H9 (cell line): Measurements from ENCODE around the gene SPX. TPM values are rescaled to one million over a fixed set of nuclear protein-coding genes. Genes with fewer than 3 reads are reported as not detected.

Experiments used
- DNase-seq: peaks from one replicate; pipeline ENCODE4 v3.0.0-alpha.2; 2017
- H2AFZ ChIP-seq: one replicate; pipeline ENCODE4 v1.6.1; 2013; ENCODE audit warnings: mild to moderate bottlenecking, low read length, control low read depth, moderate library complexity
- H2AK5ac ChIP-seq: 2 replicates; pipeline ENCODE4 v1.6.1; 2013; ENCODE audit warnings: low read length, control low read depth, mixed read lengths; ENCODE audit not compliant: insufficient read length
- H2BK120ac ChIP-seq: one replicate; pipeline ENCODE4 v1.6.1; 2013; ENCODE audit warnings: low read depth, mild to moderate bottlenecking, low read length, control low read depth, inconsistent platforms; ENCODE audit not compliant: poor library complexity, severe bottlenecking
- H2BK12ac ChIP-seq: 2 replicates; pipeline ENCODE4 v1.6.1; 2013; ENCODE audit warnings: low read length, control low read depth, mixed read lengths, low read depth; ENCODE audit not compliant: insufficient read length
- H2BK15ac ChIP-seq: 2 replicates; pipeline ENCODE4 v1.6.1; 2013; ENCODE audit warnings: low read depth, low read length, control low read depth
- H2BK20ac ChIP-seq: one replicate; pipeline ENCODE4 v1.6.1; 2013; ENCODE audit warnings: low read depth, mild to moderate bottlenecking, low read length, control low read depth, inconsistent platforms; ENCODE audit not compliant: poor library complexity, severe bottlenecking
- H2BK5ac ChIP-seq: 2 replicates; pipeline ENCODE4 v1.6.1; 2013; ENCODE audit warnings: low read length, control low read depth, mixed read lengths; ENCODE audit not compliant: insufficient read length
- H3K14ac ChIP-seq: 2 replicates; pipeline ENCODE4 v1.6.1; 2013; ENCODE audit warnings: low read length, control low read depth; ENCODE audit not compliant: insufficient read depth
- H3K18ac ChIP-seq: 2 replicates; pipeline ENCODE4 v1.6.1; 2013; ENCODE audit warnings: low read depth, mild to moderate bottlenecking, mixed read lengths, low read length, control low read depth; ENCODE audit not compliant: insufficient read length
- H3K23ac ChIP-seq: 2 replicates; pipeline ENCODE4 v1.6.1; 2013; ENCODE audit warnings: low read length, control low read depth, mixed read lengths, low read depth; ENCODE audit not compliant: insufficient read length
- H3K23me2 ChIP-seq: 2 replicates; pipeline ENCODE4 v1.6.1; 2013; ENCODE audit warnings: low read depth, mild to moderate bottlenecking, mixed read lengths, low read length, control low read depth; ENCODE audit not compliant: insufficient read length, poor library complexity, severe bottlenecking
- H3K27ac ChIP-seq: 2 replicates; pipeline ENCODE4 v1.5.1; 2013; ENCODE audit warnings: low read length, control low read depth, mixed read lengths, low read depth; ENCODE audit not compliant: insufficient read length
- H3K27me3 ChIP-seq: 2 replicates; pipeline ENCODE4 v1.6.1; 2013; ENCODE audit warnings: low read length, control low read depth, inconsistent platforms; ENCODE audit not compliant: insufficient read depth
- H3K4ac ChIP-seq: 2 replicates; pipeline ENCODE4 v1.6.1; 2013; ENCODE audit warnings: low read depth, mild to moderate bottlenecking, control low read depth, inconsistent platforms, low read length, moderate library complexity
- H3K4me1 ChIP-seq: 2 replicates; pipeline ENCODE4 v1.6.1; 2013; ENCODE audit warnings: low read length, control low read depth, inconsistent platforms; ENCODE audit not compliant: insufficient read depth
- H3K4me2 ChIP-seq: 2 replicates; pipeline ENCODE4 v1.6.1; 2013; ENCODE audit warnings: low read length, control low read depth, mixed read lengths; ENCODE audit not compliant: insufficient read length, insufficient read depth
- H3K56ac ChIP-seq: 2 replicates; pipeline ENCODE4 v1.6.1; 2013; ENCODE audit warnings: low read depth, mild to moderate bottlenecking, mixed read lengths, low read length, control low read depth; ENCODE audit not compliant: insufficient read length
- H3K79me1 ChIP-seq: 2 replicates; pipeline ENCODE4 v1.6.1; 2013; ENCODE audit warnings: low read depth, mild to moderate bottlenecking, moderate library complexity, low read length, control low read depth, inconsistent platforms; ENCODE audit not compliant: insufficient read depth, poor library complexity, severe bottlenecking
- H3K79me2 ChIP-seq: 2 replicates; pipeline ENCODE4 v1.6.1; 2013; ENCODE audit warnings: low read length, control low read depth, inconsistent platforms; ENCODE audit not compliant: insufficient read depth
- H3K9ac ChIP-seq: 2 replicates; pipeline ENCODE4 v1.6.1; 2013; ENCODE audit warnings: low read length, control low read depth, mixed read lengths; ENCODE audit not compliant: insufficient read length; ENCODE audit errors: extremely low read depth
- H3K9me3 ChIP-seq: one replicate; pipeline ENCODE4 v1.6.1; 2013; ENCODE audit warnings: low read depth, low read length, inconsistent platforms; ENCODE audit not compliant: control insufficient read depth
- H3T11ph ChIP-seq: one replicate; pipeline ENCODE4 v1.6.1; 2013; ENCODE audit warnings: mild to moderate bottlenecking, low read length, control low read depth, inconsistent platforms
- H4K20me1 ChIP-seq: one replicate; pipeline ENCODE4 v1.6.1; 2013; ENCODE audit not compliant: control insufficient read depth, insufficient read length, insufficient read depth
- H4K5ac ChIP-seq: 2 replicates; pipeline ENCODE4 v1.6.1; 2013; ENCODE audit warnings: low read depth, mild to moderate bottlenecking, mixed read lengths, low read length, control low read depth; ENCODE audit not compliant: insufficient read length
- H4K8ac ChIP-seq: replicated peaks from 2 replicates; pipeline ENCODE4 v1.6.1; 2013; ENCODE audit warnings: low read length, control low read depth, mixed read lengths, low read depth; ENCODE audit not compliant: insufficient read length
- H4K91ac ChIP-seq: 2 replicates; pipeline ENCODE4 v1.6.1; 2013; ENCODE audit warnings: low read depth, mild to moderate bottlenecking, moderate library complexity, mixed read lengths, low read length, control low read depth; ENCODE audit not compliant: insufficient read length
- H3K27ac Mint-ChIP-seq, 3 experiments: 2 replicates in 2 of 3; 3 replicates in 1 of 3; pipeline ENCODE4 v1.8.0; 2020 to 2021; ENCODE audit warnings: mixed read lengths in 3 of 3, mild to moderate bottlenecking in 1 of 3, moderate library complexity in 1 of 3
- H3K27me3 Mint-ChIP-seq: 2 replicates; pipeline ENCODE4 v1.8.0; 2021; ENCODE audit warnings: low read depth, mild to moderate bottlenecking, moderate library complexity, mixed read lengths
- H3K36me3 Mint-ChIP-seq, 3 experiments: 2 replicates in 2 of 3; 3 replicates in 1 of 3; pipeline ENCODE4 v1.8.0; 2020 to 2021; ENCODE audit warnings: low read depth in 3 of 3, mixed read lengths in 3 of 3; ENCODE audit not compliant: insufficient read depth in 1 of 3
- H3K4me1 Mint-ChIP-seq, 2 experiments: 2 replicates each; pipeline ENCODE4 v1.8.0; 2020; ENCODE audit warnings: mixed read lengths in 2 of 2
- H3K4me3 Mint-ChIP-seq, 2 experiments: 2 replicates in 1 of 2; 3 replicates in 1 of 2; pipeline ENCODE4 v1.8.0; 2020 to 2021; ENCODE audit warnings: mild to moderate bottlenecking in 2 of 2, mixed read lengths in 2 of 2, moderate library complexity in 1 of 2
- H3K9me3 Mint-ChIP-seq, 2 experiments: 2 replicates in 1 of 2; 3 replicates in 1 of 2; pipeline ENCODE4 v1.8.0; 2020; ENCODE audit warnings: mild to moderate bottlenecking in 2 of 2, mixed read lengths in 2 of 2, moderate library complexity in 1 of 2
- WGBS: extraction: QIAGEN DNeasy Blood & Tissue Kit; methylation state at CpG from one replicate; pipeline ENCODE4 v1.1.7; 2013; ENCODE audit warnings: missing lambda C conversion rate, low lambda C conversion rate, mixed read lengths; ENCODE audit not compliant: insufficient read length; ENCODE audit errors: extremely low coverage; 5-methylcytosine and 5-hydroxymethylcytosine counted together
- total RNA-seq: library from RNA; stranded (reverse); gene quantifications from 2 replicates; pipeline ENCODE4 v1.2.1, GENCODE V29; 2021
- TF ChIP-seq, protein P1 (sequence below): fragments of 200-600 bp; sonication (generic); conservative IDR thresholded peaks from 3 replicates; pipeline ENCODE4 v1.8.0; 2021; ENCODE audit warnings: antibody characterized with exemption, mild to moderate bottlenecking

Gene SPX
- total RNA-seq, 1 experiment from 2014 or later = 0.35 TPM

DNA sequence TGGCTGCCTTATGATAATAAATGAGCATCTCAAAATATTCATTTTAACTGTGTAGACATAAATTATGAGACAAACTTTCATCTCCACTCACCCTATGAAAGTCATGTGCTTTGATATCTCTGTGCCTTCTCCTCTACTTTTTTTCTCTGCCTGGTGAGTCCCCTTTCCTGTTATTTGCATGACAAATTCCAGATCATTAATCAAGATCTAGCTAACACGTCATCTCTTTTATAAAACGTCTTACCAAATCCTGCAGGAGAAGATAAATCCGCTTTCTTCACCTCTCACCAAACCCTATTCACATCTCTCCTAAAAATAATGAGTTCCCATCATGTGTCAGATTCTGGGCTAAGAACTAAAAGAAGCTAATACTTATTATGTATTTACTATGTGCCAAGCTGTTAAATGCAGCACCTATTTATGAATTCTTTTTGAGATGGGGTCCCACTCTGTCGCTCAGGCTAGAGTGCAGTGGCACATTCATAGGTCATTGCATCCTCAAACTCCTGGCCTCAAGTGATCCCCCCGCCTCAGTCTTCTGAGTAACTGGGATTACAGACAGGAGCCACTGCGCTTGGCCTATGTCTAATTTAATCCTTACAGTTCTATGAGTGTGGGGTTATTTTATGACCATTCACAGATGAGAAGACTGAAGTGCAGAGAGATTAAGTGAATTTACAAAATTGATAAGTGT, 26.7 kb downstream of the SPX start:
- Histone ChIP-seq H2BK12ac (no peak overlapping the region), H2BK120ac (no peak overlapping the region), H3K18ac (no peak overlapping the region), H2BK20ac (no peak overlapping the region), H3K4me1 (no peaks in the 10 kb centered on the region), H3K27ac (no peak overlapping the region), H3K27me3 (no peaks in the 10 kb centered on the region), H3K23ac (no peak overlapping the region), H3K79me2 (no peaks in the 10 kb centered on the region), H4K20me1 (no peaks in the 10 kb centered on the region), H4K91ac (no peak overlapping the region), H3K79me1 (no peaks in the 10 kb centered on the region), H4K5ac (no peak overlapping the region), H3K9me3 (no peaks in the 10 kb centered on the region), H3K9ac (no peak overlapping the region), H4K8ac (no peak overlapping the region), H2AFZ (no peak overlapping the region), H2BK15ac (no peak overlapping the region), H3K23me2 (no peaks in the 10 kb centered on the region), H3K14ac (no peak overlapping the region), H3T11ph (no peak overlapping the region), H3K4me2 (no peak overlapping the region), H2AK5ac (no peak overlapping the region), H3K56ac (no peak overlapping the region), H3K4ac (no peak overlapping the region), H2BK5ac (no peak overlapping the region)
- no peak for DNase-seq
- H3K4me3 Mint-ChIP-seq = no peak overlapping the region
- 100% methylated on average over 2 of the region's 6 CpGs for WGBS
- H3K9me3 Mint-ChIP-seq = no peaks in the 10 kb centered on the region; a peak in 3 of 5 replicates
- no peaks in the 10 kb centered on the region for H3K36me3 Mint-ChIP-seq
- no peaks in the 10 kb centered on the region for H3K27me3 Mint-ChIP-seq
- TF ChIP-seq, protein P1, sequence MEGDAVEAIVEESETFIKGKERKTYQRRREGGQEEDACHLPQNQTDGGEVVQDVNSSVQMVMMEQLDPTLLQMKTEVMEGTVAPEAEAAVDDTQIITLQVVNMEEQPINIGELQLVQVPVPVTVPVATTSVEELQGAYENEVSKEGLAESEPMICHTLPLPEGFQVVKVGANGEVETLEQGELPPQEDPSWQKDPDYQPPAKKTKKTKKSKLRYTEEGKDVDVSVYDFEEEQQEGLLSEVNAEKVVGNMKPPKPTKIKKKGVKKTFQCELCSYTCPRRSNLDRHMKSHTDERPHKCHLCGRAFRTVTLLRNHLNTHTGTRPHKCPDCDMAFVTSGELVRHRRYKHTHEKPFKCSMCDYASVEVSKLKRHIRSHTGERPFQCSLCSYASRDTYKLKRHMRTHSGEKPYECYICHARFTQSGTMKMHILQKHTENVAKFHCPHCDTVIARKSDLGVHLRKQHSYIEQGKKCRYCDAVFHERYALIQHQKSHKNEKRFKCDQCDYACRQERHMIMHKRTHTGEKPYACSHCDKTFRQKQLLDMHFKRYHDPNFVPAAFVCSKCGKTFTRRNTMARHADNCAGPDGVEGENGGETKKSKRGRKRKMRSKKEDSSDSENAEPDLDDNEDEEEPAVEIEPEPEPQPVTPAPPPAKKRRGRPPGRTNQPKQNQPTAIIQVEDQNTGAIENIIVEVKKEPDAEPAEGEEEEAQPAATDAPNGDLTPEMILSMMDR = no peak
- H3K4me1 Mint-ChIP-seq = no peaks in the 10 kb centered on the region
- no peak overlapping the region for H3K27ac Mint-ChIP-seq
